GM10266 (cell line): ENCODE results near the gene ULK4.
"Not testable (repeated sequence)": the region's sequence is repeated elsewhere in the genome, so short reads cannot be mapped to it uniquely, and the experiment has no call there.

ENCODE experiments used
- DNase-seq: peaks from one replicate; pipeline ENCODE4 v3.0.0; 2012; ENCODE audit errors: extremely low spot score
- CTCF ChIP-seq: IDR thresholded peaks from 2 replicates; pipeline ENCODE4 v1.5.1; 2012; ENCODE audit warnings: mild to moderate bottlenecking, low read depth; ENCODE audit not compliant: control insufficient read depth, insufficient read depth; ENCODE audit errors: missing control alignments

The ULK4 gene

DNA sequence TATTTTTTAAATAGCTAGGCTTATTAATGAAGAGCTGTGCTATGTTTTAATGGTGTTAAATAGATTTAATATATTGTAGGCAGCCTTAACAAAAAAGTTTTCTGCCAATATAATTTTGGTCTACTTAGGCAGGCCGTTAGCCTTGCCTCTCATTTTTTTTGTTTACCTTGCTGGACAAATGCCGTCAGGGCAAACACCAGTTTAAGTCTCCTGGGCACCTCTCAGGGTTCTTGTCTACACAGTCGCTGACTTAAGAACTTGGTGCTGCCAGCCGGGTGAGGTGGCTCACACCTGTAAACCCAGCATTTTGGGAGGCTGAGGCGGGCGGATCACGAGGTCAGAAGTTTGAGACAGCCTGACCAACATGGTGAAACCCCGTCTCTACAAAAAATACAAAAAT is 153.3 kb downstream of the ULK4 start:
- DNase-seq = no peak
- no peak for TF ChIP-seq CTCF

GRCh38 chr3:41808152-41808551 is 153.8 kb downstream of the ULK4 start:
- DNase-seq = no peak
- TF ChIP-seq CTCF = no peak

DNA sequence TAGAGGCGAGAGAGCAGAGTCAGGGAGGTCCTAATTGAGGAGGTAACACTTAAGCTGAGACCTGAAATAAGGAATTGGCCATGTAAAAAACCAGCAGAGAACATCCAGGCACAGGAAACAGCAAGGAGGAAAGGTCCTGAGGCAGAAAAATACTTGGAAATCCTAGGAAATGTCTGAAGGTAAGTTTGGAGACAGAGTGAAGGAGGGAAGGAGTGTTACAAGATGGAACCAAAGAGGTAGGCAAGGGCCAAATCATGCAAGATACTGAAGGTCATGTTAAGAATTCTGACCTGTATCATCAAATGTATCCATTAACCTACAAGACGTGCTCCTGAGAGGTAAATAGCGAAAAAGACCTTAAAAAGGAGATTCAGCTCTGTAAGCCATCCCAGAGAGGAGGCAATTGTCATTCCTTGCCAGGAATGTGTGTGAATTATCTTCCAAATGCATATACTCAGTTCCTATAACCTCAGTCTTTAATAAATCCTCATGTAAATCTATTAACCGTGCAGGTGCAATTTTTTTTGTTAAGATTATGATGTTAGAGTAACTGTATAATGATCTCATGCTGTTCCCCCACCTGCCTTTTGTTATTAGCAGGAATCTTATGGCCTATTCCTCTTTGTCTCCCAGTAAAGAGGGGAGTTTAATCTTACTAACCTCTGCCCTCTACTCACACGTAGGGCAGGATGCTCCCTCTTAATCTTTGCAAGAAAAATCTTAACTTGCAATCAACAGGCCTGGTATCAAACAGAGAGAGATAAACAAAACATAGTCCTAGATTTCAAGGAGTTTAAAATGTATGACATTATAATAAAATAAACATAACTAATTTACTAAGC is 166.9 kb downstream of the ULK4 start:
- no peak for TF ChIP-seq CTCF
- no peak for DNase-seq

- no peak for TF ChIP-seq CTCF
These were observed 169.1 kb downstream of the ULK4 start for GRCh38 chr3:41792806-41793205.

GRCh38 chr3:41769106-41769505 is 192.8 kb downstream of the ULK4 start:
- DNase-seq = no peak
- no peak for TF ChIP-seq CTCF

More at GRCh38 chr3:41792806-41793205, 169.1 kb downstream of the ULK4 start:
- DNase-seq = no peak

GRCh38 chr3:41768363-41768762 is 193.5 kb downstream of the ULK4 start:
- DNase-seq = no peak
- no peak for TF ChIP-seq CTCF

DNA sequence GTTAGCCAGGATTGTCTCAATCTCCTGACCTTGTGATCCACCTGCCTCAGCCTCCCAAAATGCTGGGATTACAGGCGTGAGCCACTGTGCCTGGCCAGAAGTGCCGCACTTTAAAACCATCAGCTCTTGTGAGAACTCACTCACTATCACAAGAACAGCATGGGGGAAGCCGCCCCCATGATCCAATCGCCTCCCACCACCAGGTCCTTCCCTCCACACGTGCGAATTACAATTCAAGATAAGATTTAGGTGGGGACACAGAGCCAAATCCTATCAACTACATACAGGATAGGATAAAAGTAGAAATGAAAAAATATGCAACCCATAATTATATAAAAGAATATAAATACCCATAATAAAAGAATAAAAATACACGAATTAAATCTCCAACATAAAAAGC is 199.0 kb downstream of the ULK4 start:
- not testable (repeated sequence) for DNase-seq

- no peak for TF ChIP-seq CTCF
- no peak for DNase-seq
These were observed 208.3 kb downstream of the ULK4 start for GRCh38 chr3:41753651-41754050.
